ENCODE measurements around the gene RIMS1. TPM values are rescaled to one million over a fixed set of nuclear protein-coding genes. Genes with fewer than 3 reads are reported as not detected.

The RIMS1 gene
- total and polyA plus RNA-seq, 2 of the 13 experiments (the other 11 are each of a cell fraction or from before 2014, with no cell fraction given), result not detected

GRCh38 chr6:72286911-72287311, 400.6 kb downstream of the RIMS1 start:
- in situ Hi-C loops (cut with HindIII; ENCODE audit: extremely low pct_ligation_motif_present, low pct_unique_long_range_greater_than_20kb), result no loop called here
- BruUV-seq (replicated peaks), result no TSS peak
- Histone ChIP-seq H3K27me3 (ENCODE audit: control insufficient read depth in 1 of 2, insufficient read depth in 2 of 2, low read length in 2 of 2) (no peaks in the 10 kb centered on the region), H3K9ac (ENCODE audit: insufficient read depth, low read depth, low read length) (no peak overlapping the region), H3K4me2 (ENCODE audit: low read depth, low read length) (no peak overlapping the region), H3K4me3 (replicated peaks in 1 of 3; ENCODE audit: insufficient read depth in 1 of 3, low read depth in 2 of 3, low read length in 3 of 3) (no peak overlapping the region), H3K9me3 (ENCODE audit: low read length) (no peaks in the 10 kb centered on the region), H3K36me3 (replicated peaks in 1 of 2; ENCODE audit: control insufficient read depth in 1 of 2, insufficient read depth in 2 of 2, low read length in 2 of 2) (no peaks in the 10 kb centered on the region), H3K27ac (ENCODE audit: extremely low read length, insufficient read depth, low read length) (no peak overlapping the region), H3K4me1 (ENCODE audit: insufficient read depth, low read length) (no peaks in the 10 kb centered on the region), H2AFZ (ENCODE audit: low read length) (no peak overlapping the region), H4K20me1 (ENCODE audit: insufficient read depth, low read length) (no peaks in the 10 kb centered on the region), H3K79me2 (ENCODE audit: insufficient read depth, low read length) (no peaks in the 10 kb centered on the region)
- intact Hi-C loops (cut with micrococcal nuclease; ENCODE audit: unreplicated experiment), result no loop called here
- 0% methylated on average over 1 of the region's 1 CpG for WGBS (ENCODE audit: low lambda C conversion rate)
- DNase-seq (ENCODE audit: low spot score) (no peak), ATAC-seq (no peak), FAIRE-seq (no peak)
- CTCF ChIA-PET (ENCODE audit: low intra/inter-chr PET ratio, low total read pairs), result no interaction called here
- TF ChIP-seq JUND (CRISPR knock-in tag; IDR thresholded peaks at IDR 0.05) (no peak), MAFF (IDR thresholded peaks at IDR 0.05; ENCODE audit: low read depth, low read length) (peak; percentile 80), MAFK (conservative IDR thresholded peaks at IDR 0.05 in 1 of 2, IDR thresholded peaks at IDR 0.05 in 1 of 2; ENCODE audit: low read length in 2 of 2) (peak; percentile 70 to 89; a peak in 3 of 4 replicates), ZFP82 (CRISPR knock-in tag; IDR thresholded peaks at IDR 0.05; ENCODE audit: borderline replicate concordance) (no peak)
- POLR2A ChIA-PET, result no interaction called here

- no peaks in the 10 kb centered on the region for H3K9me3 ChIP-seq (ENCODE audit: low read length)
- DNase-seq (ENCODE audit: low spot score), result no peak
These were observed 401.5 kb downstream of the RIMS1 start for GRCh38 chr6:72287801-72288200.

More at GRCh38 chr6:72287801-72288200, 401.5 kb downstream of the RIMS1 start:
- no peak overlapping the region for H3K4me3 ChIP-seq (replicated peaks in 1 of 3; ENCODE audit: insufficient read depth in 1 of 3, low read depth in 2 of 3, low read length in 3 of 3)
- intact Hi-C loops (cut with micrococcal nuclease; ENCODE audit: unreplicated experiment), result no loop called here
- in situ Hi-C loops (cut with HindIII; ENCODE audit: extremely low pct_ligation_motif_present, low pct_unique_long_range_greater_than_20kb), result no loop called here
- H3K36me3 ChIP-seq (replicated peaks in 1 of 2; ENCODE audit: control insufficient read depth in 1 of 2, insufficient read depth in 2 of 2, low read length in 2 of 2), result no peaks in the 10 kb centered on the region
- no peak overlapping the region for H2AFZ ChIP-seq (ENCODE audit: low read length)
- H3K27ac ChIP-seq (ENCODE audit: extremely low read length, insufficient read depth, low read length), result no peak overlapping the region
- BruUV-seq (replicated peaks), result no TSS peak
- H3K27me3 ChIP-seq (ENCODE audit: control insufficient read depth in 1 of 2, insufficient read depth in 2 of 2, low read length in 2 of 2), result no peaks in the 10 kb centered on the region
- ATAC-seq, result no peak
- H3K9ac ChIP-seq (ENCODE audit: insufficient read depth, low read depth, low read length), result no peak overlapping the region
- H3K4me1 ChIP-seq (ENCODE audit: insufficient read depth, low read length), result no peaks in the 10 kb centered on the region
- no peak for TF ChIP-seq KDM6A (CRISPR knock-in tag; IDR thresholded peaks at IDR 0.05; ENCODE audit: low read depth)
- no peak for TF ChIP-seq THAP8 (CRISPR knock-in tag; IDR thresholded peaks at IDR 0.05; ENCODE audit: borderline replicate concordance)
- TF ChIP-seq HNRNPK (IDR thresholded peaks at IDR 0.05; ENCODE audit: low read depth, low read length, poor library complexity, severe bottlenecking), result no peak
- TF ChIP-seq POLR2G (IDR thresholded peaks at IDR 0.05; ENCODE audit: low read depth, low read length), result no peak
- TF ChIP-seq ZNF224 (CRISPR knock-in tag; IDR thresholded peaks at IDR 0.05), result no peak
- no peak for TF ChIP-seq ZBTB25 (CRISPR knock-in tag; IDR thresholded peaks at IDR 0.05)
- no peak overlapping the region for H3K4me2 ChIP-seq (ENCODE audit: low read depth, low read length)
- CTCF ChIA-PET (ENCODE audit: low intra/inter-chr PET ratio, low total read pairs), result no interaction called here
- POLR2A ChIA-PET, result no interaction called here
- no peaks in the 10 kb centered on the region for H4K20me1 ChIP-seq (ENCODE audit: insufficient read depth, low read length)
- FAIRE-seq, result no peak
- WGBS (ENCODE audit: low lambda C conversion rate), result 70% methylated on average over 5 of the region's 5 CpGs
- H3K79me2 ChIP-seq (ENCODE audit: insufficient read depth, low read length), result no peaks in the 10 kb centered on the region

Measured in HepG2 (cell line).